H1 (cell line): ENCODE data around the gene NUDCD2. TPM values are rescaled to one million over a fixed set of nuclear protein-coding genes. Genes with fewer than 3 reads are reported as not detected.

Source experiments
- ASH2L ChIP-seq: fragments of 200-600, 300-600 bp; sonication (generic); IDR thresholded peaks from one replicate; pipeline ENCODE4 v1.7.1; 2017; ENCODE audit warnings: low read length
- ATF3 ChIP-seq: IDR thresholded peaks from 2 replicates; pipeline ENCODE4 v1.6.1; 2011; ENCODE audit warnings: low read depth, mild to moderate bottlenecking, low read length; ENCODE audit not compliant: insufficient read depth
- BACH1 ChIP-seq: IDR thresholded peaks from 2 replicates; pipeline ENCODE4 v1.6.1; 2012; ENCODE audit warnings: low read length, improper control_type of control experiment
- BCL11A ChIP-seq, 2 experiments: IDR thresholded peaks; one replicate each; pipeline ENCODE4 v1.6.1; 2011; ENCODE audit warnings: low read depth in 2 of 2, low read length in 2 of 2, mild to moderate bottlenecking in 2 of 2
- CEBPB ChIP-seq: IDR thresholded peaks from 2 replicates; pipeline ENCODE4 v1.6.1; 2012; ENCODE audit warnings: low read depth, low read length
- FOSL1 ChIP-seq: IDR thresholded peaks from 2 replicates; pipeline ENCODE4 v1.6.1; 2011; ENCODE audit warnings: mild to moderate bottlenecking, low read depth, low read length, moderate library complexity; ENCODE audit not compliant: insufficient read depth
- HDAC2 ChIP-seq, 2 experiments: fragments of 300-600 bp in 1 of 2; sonication (generic) in 1 of 2; IDR thresholded peaks; 2 replicates each; pipeline ENCODE4 v1.6.1; 2011 to 2012; ENCODE audit warnings: low read depth in 2 of 2, low read length in 2 of 2, mild to moderate bottlenecking in 2 of 2, moderate library complexity in 2 of 2, borderline replicate concordance in 1 of 2, inconsistent platforms in 1 of 2
- KDM4A ChIP-seq: IDR thresholded peaks from one replicate; pipeline ENCODE4 v1.7.1; 2012; ENCODE audit warnings: low read depth, mild to moderate bottlenecking, moderate library complexity, low read length, inconsistent platforms; ENCODE audit not compliant: severe bottlenecking
- MAX ChIP-seq: IDR thresholded peaks from 2 replicates; pipeline ENCODE4 v1.6.1; 2012; ENCODE audit warnings: inconsistent platforms
- NRF1 ChIP-seq: IDR thresholded peaks from 2 replicates; pipeline ENCODE4 v1.6.1; 2011; ENCODE audit warnings: mild to moderate bottlenecking, low read depth, low read length, improper control_type of control experiment
- PHF8 ChIP-seq: fragments of 200-600 bp; sonication (generic); conservative IDR thresholded peaks from 2 replicates; pipeline ENCODE4 v1.7.1; 2012; ENCODE audit warnings: low read depth, mild to moderate bottlenecking, inconsistent platforms, low read length, moderate library complexity
- POLR2A ChIP-seq, 2 experiments: IDR thresholded peaks; 1 replicate in 1 of 2; 2 replicates in 1 of 2; pipeline ENCODE4 v1.6.1; 2011; ENCODE audit warnings: low read depth in 2 of 2, low read length in 2 of 2, mild to moderate bottlenecking in 2 of 2; ENCODE audit errors: control extremely low read depth in 1 of 2
- POLR2AphosphoS5 ChIP-seq: IDR thresholded peaks from 2 replicates; pipeline ENCODE4 v1.6.1; 2011; ENCODE audit warnings: low read depth, low read length
- SIN3A ChIP-seq, 2 experiments: IDR thresholded peaks in 1 of 2; conservative IDR thresholded peaks in 1 of 2; 2 replicates each; pipeline ENCODE4 v1.6.1; 2011 to 2012; ENCODE audit warnings: low read length in 2 of 2, improper control_type of control experiment in 1 of 2, low read depth in 1 of 2, mild to moderate bottlenecking in 1 of 2
- SIRT6 ChIP-seq: IDR thresholded peaks from one replicate; pipeline ENCODE4 v1.7.1; 2012; ENCODE audit warnings: low read length, inconsistent platforms
- SP1 ChIP-seq: IDR thresholded peaks from 2 replicates; pipeline ENCODE4 v1.6.1; 2011; ENCODE audit warnings: low read depth, low read length
- SRF ChIP-seq: IDR thresholded peaks from 2 replicates; pipeline ENCODE4 v1.6.1; 2011; ENCODE audit warnings: mild to moderate bottlenecking, low read depth, low read length, moderate library complexity
- TAF7 ChIP-seq: optimal IDR thresholded peaks from 2 replicates; pipeline ENCODE3; 2011; ENCODE audit warnings: low read depth, mild to moderate bottlenecking, inconsistent platforms, low read length, moderate library complexity, borderline replicate concordance
- TBP ChIP-seq: IDR thresholded peaks from 2 replicates; pipeline ENCODE4 v1.6.1; 2011; ENCODE audit warnings: low read depth, low read length, improper control_type of control experiment
- TCF12 ChIP-seq: IDR thresholded peaks from 2 replicates; pipeline ENCODE4 v1.6.1; 2011; ENCODE audit warnings: low read depth, mild to moderate bottlenecking, low read length
- USF2 ChIP-seq: IDR thresholded peaks from 2 replicates; pipeline ENCODE4 v1.6.1; 2011; ENCODE audit warnings: low read length, improper control_type of control experiment
- YY1 ChIP-seq: IDR thresholded peaks from 2 replicates; pipeline ENCODE4 v1.6.1; 2011; ENCODE audit warnings: low read depth, mild to moderate bottlenecking, low read length
- polyA plus RNA-seq, 7 experiments: library from polyadenylated mRNA; depleted of rRNA in 3 of 7; stranded (reverse) in 5 of 7; unstranded in 2 of 7; fragments of >200 nt in 5 of 7; fragments of 200-250 nt in 2 of 7; gene quantifications; 1 replicate in 5 of 7; 2 replicates in 1 of 7; 4 replicates in 1 of 7; pipeline versions ENCODE4 v1.2.1 to v1.2.3, GENCODE V29; 2011 to 2013; ENCODE audit warnings: missing spikeins in 2 of 7, mixed read lengths in 2 of 7
- total RNA-seq: library from RNA; stranded (reverse); fragmentation: NEBNext Ultra II Directional; extraction: Animal tissue kit (Norgen Biotek cat#: 25700); gene quantifications from 2 replicates; pipeline ENCODE4 v1.2.1, GENCODE V29; 2021

Gene NUDCD2
- total and polyA plus RNA-seq, 2 of the 8 experiments (the other 6 are each of a cell fraction or from before 2014, with no cell fraction given) = 12.2 to 59.5 TPM

GRCh38 chr5:163459819-163460561 lies at the start of gene NUDCD2 (continued):
- TF ChIP-seq USF2 = 0 out of 2 replicates have a peak, but pooled peaks have one; percentile 3
- no peak for TF ChIP-seq SIRT6
- TF ChIP-seq KDM4A = peak; percentile 79
- no peak for TF ChIP-seq TCF12
- peak; percentile 76 for TF ChIP-seq TAF7
- 0 out of 2 replicates have a peak, but pooled peaks have one; percentile 2 for TF ChIP-seq CEBPB
- TF ChIP-seq NRF1 = peak; percentile 95
- peak; percentile 92 for TF ChIP-seq ASH2L
- TF ChIP-seq SP1 = peak; percentile 86
- no peak for TF ChIP-seq FOSL1
- peak; percentile 92 for TF ChIP-seq PHF8
- no peak for TF ChIP-seq BCL11A (IDR thresholded peaks at IDR 0.05; ENCODE audit: low read depth in 2 of 2, low read length in 2 of 2)
- no peak for TF ChIP-seq YY1
- no peak; the same call in 1 of the 2 replicates for TF ChIP-seq SRF
- TF ChIP-seq POLR2AphosphoS5 = peak; percentile 81
- TF ChIP-seq TBP = peak; percentile 73
- peak; percentile 84 for TF ChIP-seq MAX
- TF ChIP-seq BACH1 = peak; percentile 82
- TF ChIP-seq ATF3 = no peak
- no peak; a peak in 1 of 4 replicates for TF ChIP-seq SIN3A (conservative IDR thresholded peaks at IDR 0.05 in 1 of 2, IDR thresholded peaks at IDR 0.05 in 1 of 2; ENCODE audit: low read depth in 1 of 2, low read length in 2 of 2)
- peak in 1 of 2 experiments; percentile 49; a peak in 2 of 4 replicates for TF ChIP-seq HDAC2 (IDR thresholded peaks at IDR 0.05; ENCODE audit: borderline replicate concordance in 1 of 2, low read depth in 2 of 2, low read length in 2 of 2)
- peak; percentile 78 to 88 for TF ChIP-seq POLR2A (IDR thresholded peaks at IDR 0.05; ENCODE audit: control extremely low read depth in 1 of 2, low read depth in 2 of 2, low read length in 2 of 2)
